UCSD-AML1 (cell line): ENCODE data around the gene ZNF892.
A peak's percentile ranks its signal among the peaks of the same experiment; 100 is the strongest.
"Not testable (repeated sequence)": the region's sequence is repeated elsewhere in the genome, so short reads cannot be mapped to it uniquely, and the experiment has no call there.

Experiments
- DNase-seq: peaks from one replicate; lab custom pipeline; 2025; ENCODE audit not compliant: unreplicated experiment; lab: John Stamatoyannopoulos, UW

The ZNF892 gene

GRCh38 chr2:95225658-95226057 is 18.3 kb downstream of the ZNF892 start:
- no peak for DNase-seq

GRCh38 chr2:95231723-95232122 is 24.4 kb downstream of the ZNF892 start:
- peak; percentile 42 for DNase-seq

- DNase-seq, result no peak
Measured at GRCh38 chr2:95232232-95232631, 24.9 kb downstream of the ZNF892 start.

DNA sequence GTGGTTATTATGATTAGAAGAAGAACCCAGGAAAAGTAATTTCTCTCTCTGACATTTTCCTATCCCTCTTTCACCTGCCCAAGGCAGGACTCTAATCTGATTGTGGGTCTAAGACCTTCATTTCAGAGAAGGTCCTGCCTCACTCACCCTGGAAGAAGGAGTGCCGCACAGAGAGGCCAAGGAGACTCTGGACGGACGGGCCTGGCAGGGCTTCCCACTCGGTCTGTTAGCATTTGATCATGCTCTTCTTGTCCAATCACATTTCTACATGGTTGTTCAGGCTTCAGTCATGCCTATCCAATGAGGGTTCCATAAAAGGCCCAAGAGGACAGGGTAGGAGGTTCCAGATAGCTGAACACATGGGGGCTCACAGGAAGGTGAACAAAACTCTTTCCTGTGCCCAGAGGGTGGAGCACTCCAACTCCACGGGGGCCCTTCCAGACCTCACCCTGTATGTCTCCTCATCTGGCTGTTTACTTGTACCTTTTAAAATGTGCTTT is 27.0 kb downstream of the ZNF892 start:
- no peak for DNase-seq

DNA sequence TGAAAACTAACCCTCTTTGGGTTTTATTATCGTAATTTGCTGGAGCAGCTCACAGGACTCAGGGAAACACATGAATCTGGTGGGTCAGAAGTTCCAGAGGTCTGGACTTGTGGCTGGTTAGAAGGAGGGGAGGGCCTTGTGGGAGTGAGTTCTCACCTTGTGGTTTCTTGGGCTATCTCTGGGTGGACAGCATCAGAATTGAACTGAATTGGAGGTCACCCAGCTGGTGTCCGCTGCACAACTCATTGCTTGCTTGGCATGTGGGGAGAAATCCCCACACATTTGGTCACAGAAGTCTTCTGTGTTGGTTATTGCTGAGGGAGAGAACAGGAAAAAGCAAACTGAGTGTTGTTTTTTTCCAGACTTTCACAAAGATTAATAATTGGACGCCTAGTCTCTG is 27.5 kb downstream of the ZNF892 start:
- DNase-seq, result no peak

GRCh38 chr2:95238131-95238530 is 30.8 kb downstream of the ZNF892 start:
- no peak for DNase-seq

- no peak for DNase-seq
Measured at GRCh38 chr2:95240091-95240490, 32.8 kb downstream of the ZNF892 start.

DNA sequence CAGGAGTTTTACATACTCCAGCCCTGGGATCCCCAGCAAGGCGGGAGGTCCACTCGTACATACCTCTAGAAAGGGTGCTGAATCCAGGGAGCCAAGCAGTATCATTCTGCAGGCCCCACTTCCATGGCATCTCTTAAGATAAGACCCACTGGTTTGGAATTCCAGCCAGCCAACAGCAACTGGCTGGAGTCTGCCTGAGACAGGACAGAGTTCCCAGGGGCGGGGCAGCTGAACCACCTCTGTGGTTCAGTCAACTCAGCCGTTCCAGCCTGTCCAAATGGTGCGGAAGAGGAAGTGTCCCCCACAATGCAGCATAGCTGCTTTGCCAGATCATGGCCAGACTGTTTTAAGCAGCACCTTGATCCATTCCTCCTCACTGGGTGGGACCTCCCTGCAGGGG is 33.2 kb downstream of the ZNF892 start:
- no peak for DNase-seq

DNA sequence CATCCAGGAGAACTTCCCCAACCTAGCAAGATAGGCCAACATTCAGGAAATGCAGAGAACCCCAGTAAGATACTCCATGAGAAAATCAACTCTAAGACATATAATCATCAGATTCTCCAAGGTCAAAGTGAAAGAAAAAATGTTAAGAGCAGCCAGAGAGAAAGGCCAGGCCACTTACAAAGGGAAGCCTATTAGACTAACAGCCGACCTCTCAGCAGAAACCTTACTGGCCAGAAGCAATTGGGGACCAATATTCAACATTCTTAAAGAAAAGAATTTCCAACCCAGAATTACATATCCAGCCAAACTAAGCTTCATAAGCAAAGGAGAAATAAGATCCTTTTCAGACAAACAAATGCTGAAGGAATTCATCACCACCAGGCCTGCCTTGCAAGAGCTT is 34.8 kb downstream of the ZNF892 start:
- DNase-seq, result not testable (repeated sequence)
